HK-2 (cell line): ENCODE measurements around the gene DPF3.
A peak's percentile ranks its signal among the peaks of the same experiment; 100 is the strongest.

ENCODE experiments used
- DNase-seq: peaks from one replicate; pipeline ENCODE4 v3.0.0-alpha.2; 2018; ENCODE audit not compliant: unreplicated experiment

Gene DPF3

DNA sequence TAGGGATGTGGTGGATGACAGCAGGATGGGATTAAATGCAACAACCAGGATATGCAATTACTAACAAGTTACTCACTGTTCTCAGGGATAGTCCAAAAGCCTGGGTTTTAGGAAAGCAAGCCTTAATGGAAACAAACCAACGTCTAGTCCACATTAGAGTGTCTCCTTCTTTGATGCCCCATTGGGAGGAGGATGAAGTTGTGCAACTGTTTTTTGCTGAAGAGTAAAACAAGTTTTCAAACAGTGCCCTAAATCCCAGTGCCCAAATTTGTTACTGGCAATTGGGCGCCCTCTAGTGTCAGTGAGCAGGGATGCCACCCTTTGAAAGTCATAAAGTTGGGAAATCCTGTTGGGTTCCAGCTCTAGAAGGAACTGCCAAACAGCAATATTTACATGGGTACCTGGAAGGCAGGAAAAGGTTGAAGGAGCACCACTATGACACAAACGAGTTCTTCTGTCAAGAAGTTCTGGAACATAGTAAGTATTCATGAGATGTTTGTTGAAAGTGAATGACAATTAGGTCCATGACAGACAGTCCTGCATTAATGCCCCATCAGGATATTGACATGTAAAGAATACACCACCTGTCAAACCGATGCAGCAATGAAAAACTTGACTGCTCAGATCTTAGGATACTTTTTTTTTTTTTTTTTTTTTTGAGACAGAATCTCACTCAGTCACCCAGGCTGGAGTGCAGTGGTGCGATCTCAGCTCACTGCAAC, 11.1 kb upstream of the DPF3 start:
- DNase-seq = peak; percentile 52

DNA sequence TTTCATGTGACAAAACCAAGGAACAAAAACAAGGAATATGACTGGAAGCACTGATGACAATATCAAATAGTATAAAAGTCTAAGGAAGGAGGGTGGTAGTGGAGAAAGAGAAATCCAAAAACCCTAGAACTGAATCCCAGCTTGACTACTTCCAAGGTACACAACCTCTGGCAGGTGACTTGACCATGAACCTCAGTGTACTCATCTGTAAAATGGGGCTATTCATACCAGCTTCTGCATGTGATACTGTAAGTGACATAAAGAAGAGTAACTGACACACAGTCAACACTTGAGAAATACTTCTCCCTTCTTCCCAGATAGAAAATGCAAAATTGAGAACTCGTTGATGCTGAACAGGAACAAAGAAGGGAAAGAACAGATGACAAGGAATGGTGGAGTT, 10.3 kb upstream of the DPF3 start:
- DNase-seq = no peak

- DNase-seq = no peak
Observed at GRCh38 chr14:72903716-72904115, 9.8 kb upstream of the DPF3 start.

DNA sequence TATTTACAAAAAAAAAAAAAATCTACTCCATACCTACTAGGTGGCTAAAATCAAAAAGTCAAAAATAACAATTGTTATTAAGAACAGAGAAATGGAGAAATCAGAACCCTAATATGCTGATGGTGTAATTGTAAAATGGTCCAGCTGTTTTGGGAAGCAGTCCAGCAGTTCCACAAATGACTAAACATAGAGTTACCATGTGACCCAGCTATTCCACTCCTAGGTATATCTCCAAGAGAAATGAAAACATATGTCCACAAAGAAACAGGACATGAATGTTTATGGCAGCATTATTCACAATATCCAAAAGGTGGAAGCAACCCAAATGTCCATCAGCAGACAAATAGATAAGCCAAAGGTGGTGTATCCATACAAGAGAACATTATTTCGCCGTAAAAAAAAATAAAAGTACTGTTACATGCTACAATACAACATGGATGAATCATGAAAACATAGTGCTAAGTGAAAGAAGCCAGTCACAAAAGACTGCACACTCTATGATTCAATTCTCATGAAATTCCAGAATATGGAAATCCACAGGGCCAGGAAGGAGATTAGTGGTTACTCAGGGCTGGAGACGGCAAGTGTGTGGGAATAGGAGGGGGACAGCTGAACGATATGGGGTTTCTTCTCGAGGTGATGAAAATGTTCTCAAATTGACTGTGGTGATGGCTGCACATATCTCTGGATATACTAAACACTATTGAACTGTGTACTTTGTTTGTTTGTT, 9.1 kb upstream of the DPF3 start:
- no peak for DNase-seq

DNA sequence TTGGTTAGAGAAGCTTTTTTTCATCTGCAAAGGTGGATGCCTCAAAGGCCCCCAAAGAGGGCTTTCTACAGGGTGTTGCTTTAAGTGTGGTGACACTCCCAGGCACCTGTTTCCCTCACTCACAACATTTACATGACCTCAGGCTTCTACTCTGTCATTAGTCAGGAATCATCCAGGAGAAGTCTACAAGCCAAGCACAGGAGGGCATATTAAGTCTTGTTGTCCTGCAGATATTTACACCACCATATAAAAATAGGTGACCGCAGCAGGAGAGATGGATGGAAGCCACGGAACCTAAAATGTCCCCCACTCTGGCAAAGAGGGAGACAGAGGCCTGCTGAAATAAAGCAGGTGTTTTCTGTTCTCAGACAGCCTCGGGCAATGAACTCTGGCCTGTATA, 7.5 kb upstream of the DPF3 start:
- no peak for DNase-seq

- DNase-seq = no peak
Observed at GRCh38 chr14:72898448-72898847, 4.5 kb upstream of the DPF3 start.

- DNase-seq = peak; percentile 7
Observed at GRCh38 chr14:72894623-72895378, 900 bp upstream of the DPF3 start.

GRCh38 chr14:72894323-72894622, 372 bp upstream of the DPF3 start:
- no peak for DNase-seq

- peak; percentile 18 for DNase-seq
Observed at GRCh38 chr14:72892879-72893635, 844 bp downstream of the DPF3 start.

GRCh38 chr14:72892103-72892878, 1.6 kb downstream of the DPF3 start:
- DNase-seq = peak; percentile 12

GRCh38 chr14:72891666-72892102, 2.2 kb downstream of the DPF3 start:
- DNase-seq = no peak

GRCh38 chr14:72889366-72889765, 4.5 kb downstream of the DPF3 start:
- no peak for DNase-seq

- DNase-seq = no peak
Observed at GRCh38 chr14:72888636-72889201, 5.2 kb downstream of the DPF3 start.

- no peak for DNase-seq
Observed at GRCh38 chr14:72888192-72888591, 5.7 kb downstream of the DPF3 start.

DNA sequence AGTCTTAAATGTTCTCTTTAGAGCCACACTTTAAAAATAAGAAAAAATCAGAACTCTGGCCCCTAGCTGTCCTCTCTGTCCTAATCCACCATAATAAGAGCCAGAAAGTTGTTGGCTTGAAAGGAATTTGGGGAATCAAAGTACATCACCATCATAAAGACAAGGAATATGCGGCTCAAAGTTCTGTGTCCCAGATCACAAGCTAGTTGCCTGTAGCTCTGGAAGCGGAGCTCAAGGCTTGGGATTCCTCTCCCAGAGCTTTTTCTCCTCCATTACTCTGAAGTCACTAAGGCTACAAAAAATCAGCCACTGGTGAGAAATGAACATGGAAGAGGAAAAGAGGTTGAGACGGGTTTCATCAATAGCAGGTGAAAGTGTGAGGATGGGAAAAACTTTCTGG, 6.4 kb downstream of the DPF3 start:
- no peak for DNase-seq

- no peak for DNase-seq
Observed at GRCh38 chr14:72884386-72884785, 9.5 kb downstream of the DPF3 start.

GRCh38 chr14:72883961-72884360, 9.9 kb downstream of the DPF3 start:
- no peak for DNase-seq

DNA sequence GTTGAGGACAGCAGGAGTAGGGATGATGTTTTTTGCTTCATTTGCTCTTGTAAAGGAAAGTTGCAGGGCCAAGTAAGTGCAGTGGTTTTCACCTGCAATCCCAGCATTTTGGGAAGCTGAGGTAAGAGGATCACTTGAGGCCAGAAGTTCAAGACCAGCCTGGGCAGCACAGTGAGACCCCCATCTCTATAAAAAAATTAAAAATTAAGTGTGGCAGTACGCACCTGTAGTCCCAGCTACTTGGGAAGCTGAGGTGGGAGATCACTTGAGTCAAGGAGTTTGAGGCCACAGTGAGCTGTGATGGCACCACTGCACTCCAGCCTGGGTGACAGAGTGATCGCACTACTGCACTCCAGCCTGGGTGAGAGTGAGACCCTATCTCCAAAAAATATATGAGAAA, 10.8 kb downstream of the DPF3 start:
- DNase-seq = no peak

DNA sequence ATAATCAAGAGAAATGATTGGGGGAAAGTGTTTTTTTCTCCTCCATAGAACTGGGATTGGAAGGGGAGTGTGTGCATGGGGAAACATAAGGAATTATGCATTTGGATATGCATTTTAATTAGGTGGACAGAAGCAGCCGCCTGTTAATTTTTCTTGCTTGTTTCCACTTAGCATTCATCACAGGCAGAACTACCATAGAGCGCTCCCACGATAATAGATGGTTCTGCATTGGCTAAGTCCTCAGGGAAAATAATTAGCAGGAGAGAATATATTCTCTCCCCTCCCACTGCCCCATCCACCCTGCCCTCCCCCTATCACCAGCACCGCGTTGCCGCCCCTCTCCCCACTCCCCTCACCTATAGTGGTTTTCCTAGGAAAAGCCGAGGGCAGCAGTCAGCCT, 11.4 kb downstream of the DPF3 start:
- no peak for DNase-seq

DNA sequence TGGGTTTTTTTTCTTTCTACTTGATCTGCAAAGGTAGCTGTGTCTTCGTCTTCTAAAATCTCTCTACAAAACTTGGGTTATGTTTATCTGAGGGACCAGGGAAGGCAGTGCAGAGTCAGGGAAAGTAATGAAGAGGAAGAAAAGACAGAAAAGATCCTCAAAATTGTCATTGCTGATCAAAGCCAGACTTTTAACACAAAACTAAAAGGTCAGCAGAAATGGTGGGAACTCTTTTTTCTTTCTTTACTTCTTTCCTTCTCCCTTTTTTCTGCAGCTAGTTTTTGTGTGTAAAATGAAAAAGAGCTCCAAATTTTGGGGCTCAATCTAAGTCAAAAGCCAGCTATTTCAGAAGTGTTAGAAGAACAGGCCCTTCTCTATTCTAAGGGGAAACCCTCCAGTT, 11.9 kb downstream of the DPF3 start:
- DNase-seq = no peak

DNA sequence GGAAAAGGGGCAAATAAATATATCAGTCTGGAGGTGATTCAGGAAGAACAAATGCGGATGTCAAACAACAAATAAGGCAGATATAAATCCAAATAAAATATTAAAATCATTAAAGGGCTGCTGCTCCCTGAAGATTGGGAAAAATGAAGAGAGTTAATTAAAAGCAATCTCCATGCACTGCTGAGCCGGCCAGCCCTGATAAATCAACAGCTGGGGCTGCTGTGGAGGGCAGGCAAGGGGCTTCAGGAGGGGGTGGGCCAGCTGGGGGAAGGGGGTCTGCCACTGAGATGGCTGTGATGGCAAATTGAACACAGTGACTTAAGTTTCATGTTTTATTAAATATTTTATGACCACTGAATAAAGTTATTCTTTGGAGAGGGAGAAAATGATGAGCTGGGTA, 12.4 kb downstream of the DPF3 start:
- DNase-seq = no peak
